Bronchial epithelial cell (primary cell): Measurements from ENCODE around the gene CT45A1. TPM values are rescaled to one million over a fixed set of nuclear protein-coding genes. Genes with fewer than 3 reads are reported as not detected.
A peak's percentile ranks its signal among the peaks of the same experiment; 100 is the strongest.
"Not testable (repeated sequence)": the region's sequence is repeated elsewhere in the genome, so short reads cannot be mapped to it uniquely, and the experiment has no call there.

Experiments used
- DNase-seq: peaks from one replicate; pipeline ENCODE4 v3.0.0-alpha.2; 2010; ENCODE audit warnings: low read depth
- FAIRE-seq: peaks from 2 replicates; lab custom pipeline; 2011; peaks lifted over from hg19 to GRCh38; lab: Jason Lieb, UNC
- H3K27me3 ChIP-seq: 2 replicates; pipeline ENCODE4 v1.5.1; 2011; ENCODE audit warnings: low read length; ENCODE audit not compliant: control insufficient read depth, insufficient read depth
- H3K36me3 ChIP-seq: 2 replicates; pipeline ENCODE4 v1.5.1; 2011; ENCODE audit warnings: low read length; ENCODE audit not compliant: control insufficient read depth, insufficient read depth
- H3K4me3 ChIP-seq: 2 replicates; pipeline ENCODE4 v1.5.1; 2011; ENCODE audit warnings: mild to moderate bottlenecking, low read depth, low read length, control low read depth
- total RNA-seq: library from RNA; depleted of rRNA; stranded (reverse); fragments of >200 nt; gene quantifications from 2 replicates; pipeline ENCODE4 v1.2.1, GENCODE V29; 2014
- TF ChIP-seq, protein P1 (sequence below): IDR thresholded peaks from 2 replicates; pipeline ENCODE4 v1.5.1; 2011; ENCODE audit warnings: mild to moderate bottlenecking, moderate library complexity, low read length, control low read depth, inconsistent platforms; ENCODE audit not compliant: insufficient read depth, severe bottlenecking

CT45A1 gene
- total RNA-seq, 1 donor from 2014 or later = not detected

DNA sequence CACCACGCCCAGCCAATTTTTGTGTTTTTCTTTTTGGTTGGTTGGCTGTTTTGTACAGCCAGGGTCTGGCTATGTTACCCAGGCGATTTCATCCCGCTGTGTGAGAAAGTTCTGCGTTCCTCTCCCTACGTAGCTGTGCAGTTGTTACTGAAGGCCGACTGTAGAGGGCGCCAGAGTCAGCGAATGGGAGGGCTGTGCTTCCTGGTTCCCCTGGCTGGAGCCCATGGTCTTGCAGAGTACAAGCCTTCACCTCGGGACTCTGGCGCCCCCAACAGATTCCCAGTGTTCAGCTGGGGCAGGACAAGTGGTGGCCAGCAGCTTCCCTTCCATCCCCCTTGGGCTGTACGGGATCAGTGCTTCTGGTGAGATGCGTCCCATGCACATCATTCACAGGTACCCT lies 5.6 kb upstream of the CT45A1 start:
- Histone ChIP-seq H3K4me3 (no peak overlapping the region), H3K27me3 (no peaks in the 10 kb centered on the region), H3K36me3 (no peaks in the 10 kb centered on the region)
- DNase-seq (no peak), FAIRE-seq (no peak)
- TF ChIP-seq, protein P1, sequence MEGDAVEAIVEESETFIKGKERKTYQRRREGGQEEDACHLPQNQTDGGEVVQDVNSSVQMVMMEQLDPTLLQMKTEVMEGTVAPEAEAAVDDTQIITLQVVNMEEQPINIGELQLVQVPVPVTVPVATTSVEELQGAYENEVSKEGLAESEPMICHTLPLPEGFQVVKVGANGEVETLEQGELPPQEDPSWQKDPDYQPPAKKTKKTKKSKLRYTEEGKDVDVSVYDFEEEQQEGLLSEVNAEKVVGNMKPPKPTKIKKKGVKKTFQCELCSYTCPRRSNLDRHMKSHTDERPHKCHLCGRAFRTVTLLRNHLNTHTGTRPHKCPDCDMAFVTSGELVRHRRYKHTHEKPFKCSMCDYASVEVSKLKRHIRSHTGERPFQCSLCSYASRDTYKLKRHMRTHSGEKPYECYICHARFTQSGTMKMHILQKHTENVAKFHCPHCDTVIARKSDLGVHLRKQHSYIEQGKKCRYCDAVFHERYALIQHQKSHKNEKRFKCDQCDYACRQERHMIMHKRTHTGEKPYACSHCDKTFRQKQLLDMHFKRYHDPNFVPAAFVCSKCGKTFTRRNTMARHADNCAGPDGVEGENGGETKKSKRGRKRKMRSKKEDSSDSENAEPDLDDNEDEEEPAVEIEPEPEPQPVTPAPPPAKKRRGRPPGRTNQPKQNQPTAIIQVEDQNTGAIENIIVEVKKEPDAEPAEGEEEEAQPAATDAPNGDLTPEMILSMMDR = peak; percentile 13

DNA sequence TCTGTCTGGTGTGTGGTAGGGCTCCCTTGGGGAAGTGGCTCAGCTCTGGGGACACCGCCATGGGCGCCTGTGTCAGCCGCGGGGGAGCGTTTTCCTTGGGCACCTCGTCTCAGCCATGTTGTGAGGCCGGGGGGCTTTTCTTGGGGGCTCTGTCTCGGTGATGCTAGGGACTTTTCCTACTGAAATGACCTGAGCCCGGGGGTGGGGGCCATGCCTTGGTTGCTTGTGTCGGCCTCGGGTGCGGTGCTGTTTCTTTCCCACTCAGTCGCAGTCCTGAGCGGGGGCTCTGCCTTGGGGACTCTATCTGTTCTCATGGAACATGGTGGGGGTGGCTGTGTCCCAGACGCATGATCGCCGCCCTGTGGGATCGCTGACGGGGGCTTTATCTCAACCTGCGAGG lies 356 bp downstream of the CT45A1 start:
- FAIRE-seq (no peak), DNase-seq (no peak)
- TF ChIP-seq, protein P1 = no peak
- no peaks in the 10 kb centered on the region for H3K36me3 ChIP-seq
- H3K27me3 ChIP-seq = no peaks in the 10 kb centered on the region
- no peak overlapping the region for H3K4me3 ChIP-seq

DNA sequence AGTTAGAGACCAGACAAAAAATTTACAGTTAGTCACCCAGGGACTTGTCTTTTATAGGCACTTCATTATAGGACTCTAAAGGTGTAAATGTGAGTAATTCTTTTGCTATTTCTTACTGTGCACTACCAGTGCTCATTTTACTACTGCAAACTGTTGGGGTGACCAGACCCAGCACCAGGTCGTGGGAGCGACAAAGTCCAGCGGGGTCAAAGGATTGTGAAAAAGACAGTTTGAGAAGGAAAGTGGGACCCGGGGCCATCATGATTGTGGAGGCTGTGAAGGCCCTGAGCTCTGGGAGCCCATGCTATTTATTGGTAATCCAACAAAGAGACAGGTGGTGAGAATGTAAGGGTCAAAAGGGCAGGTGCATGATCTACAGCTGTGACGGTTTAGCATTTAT lies 21.2 kb downstream of the CT45A1 start:
- not testable (repeated sequence) for H3K36me3 ChIP-seq, H3K4me3 ChIP-seq, FAIRE-seq, DNase-seq, H3K27me3 ChIP-seq

DNA sequence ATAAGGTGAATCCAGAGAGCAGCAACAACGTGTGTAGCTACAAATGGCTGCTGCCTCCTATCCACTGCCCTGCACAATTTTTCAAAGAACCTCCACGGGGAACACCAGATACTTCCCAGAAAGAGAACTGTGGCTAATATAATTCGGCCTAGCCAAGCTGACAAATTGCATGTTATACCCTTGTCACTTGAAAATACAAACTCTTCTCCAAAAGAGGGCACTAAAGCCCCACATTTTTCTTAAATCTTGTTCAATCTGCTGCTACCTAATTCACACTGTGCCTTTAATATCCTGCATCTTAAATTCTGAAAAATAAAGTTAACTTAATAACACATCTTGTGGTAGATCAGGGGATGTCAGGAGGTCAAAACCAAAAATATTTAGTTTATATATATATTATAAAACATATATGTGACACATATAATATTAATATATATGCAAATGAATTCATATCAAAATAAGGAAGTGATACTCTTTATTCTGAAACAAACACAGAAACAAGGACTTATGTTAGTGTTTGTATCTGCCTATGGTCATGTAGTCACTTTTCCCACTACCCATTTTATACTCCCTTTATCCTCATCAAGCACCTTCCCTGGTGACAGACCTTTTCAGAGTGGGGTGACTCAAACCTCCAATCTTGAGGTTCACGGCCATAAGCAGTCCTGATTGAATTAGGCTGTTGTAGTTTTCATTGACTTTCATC lies 24.1 kb downstream of the CT45A1 start:
- Histone ChIP-seq H3K27me3 (no peaks in the 10 kb centered on the region), H3K36me3 (no peaks in the 10 kb centered on the region), H3K4me3 (no peak overlapping the region)
- FAIRE-seq (no peak), DNase-seq (no peak)
- TF ChIP-seq, protein P1 = no peak

DNA sequence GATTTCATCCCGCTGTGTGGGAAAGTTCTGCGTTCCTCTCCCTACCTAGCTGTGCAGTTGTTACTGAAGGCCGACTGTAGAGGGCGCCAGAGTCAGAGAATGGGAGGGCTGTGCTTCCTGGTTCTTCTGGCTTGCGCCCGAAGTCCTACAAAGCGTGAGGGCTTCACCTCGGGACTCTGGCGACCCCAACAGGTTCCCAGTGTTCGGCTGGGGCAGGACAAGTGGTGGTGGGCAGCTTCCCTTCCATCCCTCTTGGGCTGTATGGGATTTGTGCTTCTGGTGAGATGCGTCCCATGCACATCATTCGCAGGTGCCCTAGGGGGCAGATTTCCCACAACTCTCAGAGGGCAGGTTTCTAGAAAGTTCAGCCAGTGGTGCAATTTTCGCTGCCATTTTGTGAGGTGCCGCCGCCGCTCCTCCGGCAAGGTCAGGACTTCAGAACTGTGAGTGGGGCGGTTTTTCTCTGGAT lies 27.3 kb downstream of the CT45A1 start:
- TF ChIP-seq, protein P1 = peak; percentile 30
- Histone ChIP-seq H3K27me3 (no peaks in the 10 kb centered on the region), H3K4me3 (no peak overlapping the region), H3K36me3 (no peaks in the 10 kb centered on the region)
- DNase-seq = no peak
- FAIRE-seq = no peak

DNA sequence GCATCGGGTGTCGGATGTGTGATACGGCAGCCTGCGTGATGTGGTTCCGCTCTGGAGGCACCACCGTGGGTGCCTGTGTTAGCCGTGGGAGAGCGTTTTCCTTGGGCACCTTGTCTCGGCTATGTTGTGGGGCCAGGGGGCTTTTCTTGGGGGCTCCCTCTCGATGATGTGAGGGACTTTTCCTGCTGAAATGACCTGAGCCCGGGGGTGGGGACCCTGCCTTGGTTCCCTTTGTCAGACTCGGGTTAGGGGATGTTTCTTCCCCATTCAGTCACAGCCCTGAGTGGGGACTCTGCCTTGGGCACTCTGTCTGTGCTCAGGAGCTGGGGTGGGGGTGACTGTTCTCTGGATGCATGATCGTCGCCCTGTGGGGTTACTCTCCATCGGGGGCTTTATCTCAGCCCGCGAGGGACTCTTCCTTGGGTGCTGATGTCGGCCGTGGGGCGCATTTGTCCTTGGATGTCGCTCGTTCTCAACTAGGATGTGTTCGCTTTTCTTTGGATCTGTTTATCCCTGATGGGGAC lies 27.8 kb downstream of the CT45A1 start:
- DNase-seq = no peak
- FAIRE-seq = no peak
- no peaks in the 10 kb centered on the region for H3K27me3 ChIP-seq
- TF ChIP-seq, protein P1 = no peak
- H3K36me3 ChIP-seq = no peaks in the 10 kb centered on the region
- H3K4me3 ChIP-seq = no peak overlapping the region

DNA sequence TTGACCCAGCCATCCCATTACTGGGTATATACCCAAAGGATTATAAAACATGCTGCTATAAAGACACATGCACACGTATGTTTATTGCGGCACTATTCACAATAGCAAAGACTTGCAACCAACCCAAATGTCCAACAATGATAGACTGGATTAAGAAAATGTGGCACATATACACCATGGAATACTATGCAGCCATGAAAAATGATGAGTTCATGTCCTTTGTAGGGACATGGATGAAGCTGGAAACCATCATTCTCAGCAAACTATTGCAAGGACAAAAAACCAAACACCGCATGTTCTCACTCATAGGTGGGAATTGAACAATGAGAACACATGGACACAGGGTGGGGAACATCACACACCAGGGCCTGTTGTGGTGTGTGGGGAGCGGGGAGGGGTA lies 31.3 kb downstream of the CT45A1 start:
- not testable (repeated sequence) for H3K4me3 ChIP-seq, FAIRE-seq, DNase-seq, H3K36me3 ChIP-seq, H3K27me3 ChIP-seq

DNA sequence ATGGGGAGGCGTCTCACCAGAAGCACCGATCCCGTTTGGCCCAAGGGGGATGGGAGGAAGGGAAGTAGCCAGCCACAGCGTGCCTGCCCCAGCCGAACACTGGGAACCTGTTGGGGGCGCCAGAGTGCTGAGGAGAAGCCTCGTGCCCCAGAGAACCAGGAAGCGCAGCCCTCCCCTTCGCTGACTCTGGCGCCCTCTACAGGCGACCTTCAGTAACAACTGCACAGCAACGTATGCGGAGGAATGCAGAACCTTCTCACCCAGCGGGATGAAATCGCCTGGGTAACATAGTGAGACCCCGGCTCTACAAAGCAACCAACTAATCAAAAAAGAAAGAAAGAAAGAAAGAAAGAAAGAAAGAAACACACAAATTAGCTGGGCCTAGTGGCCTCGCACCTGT lies 54.7 kb downstream of the CT45A1 start, which contains the start of gene CT45A3:
TSS of gene CT45A3 (minus strand) at position 101 of the 400 bp plus-strand sequence. CDS start 3,747 bp downstream, outside the sequence.
- not testable (repeated sequence) for FAIRE-seq, H3K27me3 ChIP-seq, H3K4me3 ChIP-seq, H3K36me3 ChIP-seq, DNase-seq
